Activated T-helper 17 cell treated with anti-CD3 and anti-CD28 coated beads, Interleukin-2, amount 50 U/mL, for 72 hours (primary cell): ENCODE data around the gene NOSTRIN. TPM values are rescaled to one million over a fixed set of nuclear protein-coding genes. Genes with fewer than 3 reads are reported as not detected.
A peak's percentile ranks its signal among the peaks of the same experiment; 100 is the strongest.
"Not testable (repeated sequence)": the region's sequence is repeated elsewhere in the genome, so short reads cannot be mapped to it uniquely, and the experiment has no call there.

Experiments
- ATAC-seq: fragments of 150-1000 bp; cut with Tn5 transposase; replicated peaks from 2 replicates; pipeline ENCODE4 v1.10.0; 2021; ENCODE audit warnings: mild to moderate bottlenecking, moderate library complexity
- H3K27ac Mint-ChIP-seq: one replicate; pipeline ENCODE4 v1.8.0; 2022; ENCODE audit warnings: mixed read lengths
- H3K27me3 Mint-ChIP-seq: one replicate; pipeline ENCODE4 v1.8.0; 2022; ENCODE audit warnings: mixed read lengths
- H3K36me3 Mint-ChIP-seq: one replicate; pipeline ENCODE4 v1.8.0; 2022; ENCODE audit warnings: low read depth, mild to moderate bottlenecking, mixed read lengths
- H3K4me1 Mint-ChIP-seq: one replicate; pipeline ENCODE4 v1.8.0; 2022; ENCODE audit warnings: mixed read lengths
- H3K4me3 Mint-ChIP-seq: one replicate; pipeline ENCODE4 v1.8.0; 2022; ENCODE audit warnings: mild to moderate bottlenecking, mixed read lengths
- H3K9me3 Mint-ChIP-seq: one replicate; pipeline ENCODE4 v1.8.0; 2022; ENCODE audit warnings: mixed read lengths
- total RNA-seq, 2 donors: library from RNA; stranded (reverse); gene quantifications; one replicate each; pipeline ENCODE4 v1.2.3, GENCODE V29; 2022

Gene NOSTRIN
- total RNA-seq, 2 donors from 2014 or later = 0.29 TPM; not detected in 1

DNA sequence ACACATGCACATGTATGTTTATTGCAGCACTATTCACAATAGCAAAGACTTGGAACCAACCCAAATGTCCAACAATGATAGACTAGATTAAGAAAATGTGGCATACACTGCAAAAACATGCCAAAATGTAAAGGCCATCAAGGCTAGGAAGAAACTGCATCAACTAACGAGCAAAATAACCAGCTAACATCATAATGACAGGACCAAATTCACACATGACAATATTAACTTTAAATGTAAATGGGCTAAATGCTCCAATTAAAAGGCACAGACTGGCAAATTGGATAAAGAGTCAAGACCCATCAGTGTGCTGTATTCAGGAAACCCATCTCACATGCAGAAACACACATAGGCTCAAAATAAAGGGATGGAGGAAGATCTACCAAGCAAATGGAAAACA, 64.7 kb downstream of the NOSTRIN start:
- H3K27ac Mint-ChIP-seq, H3K27me3 Mint-ChIP-seq, H3K4me3 Mint-ChIP-seq, H3K4me1 Mint-ChIP-seq, H3K9me3 Mint-ChIP-seq, H3K36me3 Mint-ChIP-seq, ATAC-seq: not testable (repeated sequence)

GRCh38 chr2:168870369-168870768, 67.9 kb downstream of the NOSTRIN start:
- H3K4me1 Mint-ChIP-seq, H3K9me3 Mint-ChIP-seq, H3K36me3 Mint-ChIP-seq, H3K4me3 Mint-ChIP-seq, H3K27ac Mint-ChIP-seq, H3K27me3 Mint-ChIP-seq, ATAC-seq: not testable (repeated sequence)

DNA sequence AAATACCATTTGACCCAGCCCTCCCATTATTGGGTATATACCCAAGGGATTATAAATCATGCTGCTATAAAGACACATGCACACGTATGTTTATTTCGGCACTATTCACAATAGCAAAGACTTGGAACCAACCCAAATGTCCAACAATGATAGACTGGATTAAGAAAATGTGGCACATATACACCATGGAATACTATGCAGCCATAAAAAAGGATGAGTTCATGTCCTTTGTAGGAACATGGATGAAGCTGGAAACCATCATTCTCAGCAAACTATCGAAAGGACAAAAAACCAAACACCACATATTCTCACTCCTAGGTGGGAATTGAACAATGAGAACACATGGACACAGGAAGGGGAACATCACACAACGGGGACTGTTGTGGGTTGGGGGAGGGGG, 68.4 kb downstream of the NOSTRIN start:
- not testable (repeated sequence) for H3K4me1 Mint-ChIP-seq, H3K9me3 Mint-ChIP-seq, ATAC-seq, H3K4me3 Mint-ChIP-seq, H3K36me3 Mint-ChIP-seq, H3K27ac Mint-ChIP-seq, H3K27me3 Mint-ChIP-seq

DNA sequence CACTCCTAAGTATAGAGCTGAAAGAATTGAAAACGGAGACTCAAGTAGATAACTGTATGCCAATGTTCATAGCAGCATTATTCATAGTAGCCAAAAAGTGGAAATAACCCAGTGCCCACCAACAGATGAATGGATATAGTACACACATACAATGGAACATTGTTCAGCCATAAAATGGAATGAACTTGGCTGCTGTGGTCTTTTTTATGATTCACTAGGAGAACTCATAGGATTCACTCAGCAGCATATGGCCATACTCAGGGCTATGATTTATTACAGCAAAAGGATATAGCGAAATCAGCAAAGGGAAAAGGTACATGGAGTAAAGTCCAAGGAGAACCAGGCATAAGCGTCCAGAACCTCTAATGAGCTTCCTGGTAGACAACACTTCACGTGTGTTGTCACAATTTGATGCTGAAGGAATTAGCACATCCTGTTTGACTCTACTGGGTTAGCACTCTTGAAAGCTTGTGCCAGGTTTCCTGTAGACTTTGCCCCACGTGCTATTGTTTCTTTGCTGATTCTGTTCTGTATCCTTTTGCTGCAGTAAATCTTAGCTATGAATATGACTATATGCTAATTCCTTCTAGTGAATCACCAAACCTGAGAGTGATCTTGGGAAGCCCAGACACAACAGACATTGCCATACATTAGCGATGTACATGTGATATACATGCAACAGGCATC, 72.1 kb downstream of the NOSTRIN start:
- peak; percentile 37 for ATAC-seq
- peaks cover 7% of the 10 kb centered on the region for H3K4me1 Mint-ChIP-seq
- peaks cover 5% of the 10 kb centered on the region for H3K36me3 Mint-ChIP-seq
- no peaks in the 10 kb centered on the region for H3K9me3 Mint-ChIP-seq
- no peak overlapping the region for H3K27ac Mint-ChIP-seq
- H3K27me3 Mint-ChIP-seq = no peaks in the 10 kb centered on the region
- no peak overlapping the region for H3K4me3 Mint-ChIP-seq

DNA sequence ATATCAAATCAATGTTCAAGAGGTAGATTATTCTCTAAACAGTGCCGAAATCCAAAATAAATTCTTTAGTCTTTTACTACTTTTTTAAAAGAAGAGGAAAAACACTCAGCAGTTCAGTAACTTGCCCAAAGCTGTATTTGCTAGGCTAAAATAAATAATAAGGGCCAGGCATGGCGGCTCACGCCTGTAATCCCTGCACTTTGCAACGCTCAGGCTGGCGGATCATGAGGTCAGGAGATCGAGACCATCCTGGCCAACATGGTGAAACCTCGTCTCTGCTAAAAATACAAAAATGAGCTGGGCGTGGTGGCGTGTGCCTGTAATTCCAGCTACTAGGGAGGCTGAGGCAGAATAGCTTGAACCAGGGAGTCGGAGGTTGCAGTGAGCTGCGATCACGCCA, 79.7 kb downstream of the NOSTRIN start:
- not testable (repeated sequence) for H3K27me3 Mint-ChIP-seq, H3K4me3 Mint-ChIP-seq, H3K36me3 Mint-ChIP-seq, H3K27ac Mint-ChIP-seq, H3K9me3 Mint-ChIP-seq, ATAC-seq
- H3K4me1 Mint-ChIP-seq = peaks cover 18% of the 10 kb centered on the region

DNA sequence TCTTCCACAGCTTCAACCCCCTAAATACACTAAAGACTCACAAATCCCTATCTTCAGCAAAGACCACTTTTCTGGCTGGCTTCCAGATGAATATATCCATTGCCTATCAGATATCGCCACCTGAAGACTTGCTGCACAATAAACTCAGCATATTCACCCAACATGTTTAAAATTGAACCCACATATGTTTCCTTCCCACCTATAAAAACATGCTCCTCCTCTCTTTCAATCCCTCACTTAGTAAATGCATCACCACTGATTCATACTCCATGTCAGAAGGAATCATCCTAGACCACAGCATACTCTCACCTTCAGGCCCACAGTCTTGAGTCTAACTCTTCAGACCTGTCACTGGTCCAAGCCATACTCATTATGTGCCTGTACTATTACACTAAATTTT, 82.5 kb downstream of the NOSTRIN start:
- ATAC-seq = peak; percentile 93
- H3K36me3 Mint-ChIP-seq = no peaks in the 10 kb centered on the region
- no peaks in the 10 kb centered on the region for H3K9me3 Mint-ChIP-seq
- no peak overlapping the region for H3K27ac Mint-ChIP-seq
- H3K4me1 Mint-ChIP-seq = peaks cover 12% of the 10 kb centered on the region
- H3K27me3 Mint-ChIP-seq = no peaks in the 10 kb centered on the region
- no peak overlapping the region for H3K4me3 Mint-ChIP-seq

GRCh38 chr2:168889635-168890005, 87.2 kb downstream of the NOSTRIN start:
- Mint-ChIP-seq H3K27ac (peak overlapping the region; percentile 64), H3K36me3 (peaks cover 4% of the 10 kb centered on the region)
- ATAC-seq = no peak

GRCh38 chr2:168890006-168890782, 87.8 kb downstream of the NOSTRIN start, which contains the start of gene SPC25:
Gene SPC25 (minus strand): TSS chr2:168890430. CDS start chr2:168889519, 911 bp downstream.
- peak within 1 kb of the TSS; percentile 64 for H3K27ac Mint-ChIP-seq
- ATAC-seq = peak; percentile 99
- peaks cover 8% of the 10 kb centered on the region for H3K27me3 Mint-ChIP-seq
- peak within 1 kb of the TSS; percentile 82 for H3K4me3 Mint-ChIP-seq
- peaks cover 4% of the 10 kb centered on the region for H3K36me3 Mint-ChIP-seq
- no peaks in the 10 kb centered on the region for H3K9me3 Mint-ChIP-seq
- H3K4me1 Mint-ChIP-seq = peaks cover under 1% of the 10 kb centered on the region

More at GRCh38 chr2:168889635-168890005, 87.2 kb downstream of the NOSTRIN start:
- Mint-ChIP-seq H3K4me1 (peaks cover 5% of the 10 kb centered on the region), H3K9me3 (no peaks in the 10 kb centered on the region), H3K27me3 (peaks cover 8% of the 10 kb centered on the region), H3K4me3 (peak overlapping the region; percentile 82)

DNA sequence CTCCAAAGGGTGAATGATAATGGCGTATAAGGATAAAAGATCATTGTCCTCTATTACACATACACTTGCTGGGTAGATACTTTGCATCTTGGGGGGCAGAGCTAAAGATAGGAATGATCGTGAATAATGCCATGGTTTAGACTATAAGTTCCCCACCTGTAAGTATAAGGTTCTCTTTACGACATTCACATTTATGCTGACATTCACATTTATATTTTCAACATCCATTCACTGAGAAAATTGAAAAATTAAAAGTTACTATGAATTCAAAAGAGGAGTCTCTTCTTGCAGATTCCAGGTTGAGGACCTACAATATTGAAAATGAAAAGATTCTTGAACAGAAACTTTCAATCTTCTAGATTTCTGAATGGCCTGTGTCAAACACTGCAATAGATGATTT, 89.9 kb downstream of the NOSTRIN start:
- no peak for ATAC-seq
- H3K9me3 Mint-ChIP-seq = no peaks in the 10 kb centered on the region
- H3K27me3 Mint-ChIP-seq = peaks cover 8% of the 10 kb centered on the region
- H3K27ac Mint-ChIP-seq = no peak overlapping the region
- peaks cover 4% of the 10 kb centered on the region for H3K36me3 Mint-ChIP-seq
- no peak overlapping the region for H3K4me3 Mint-ChIP-seq
- H3K4me1 Mint-ChIP-seq = no peaks in the 10 kb centered on the region

DNA sequence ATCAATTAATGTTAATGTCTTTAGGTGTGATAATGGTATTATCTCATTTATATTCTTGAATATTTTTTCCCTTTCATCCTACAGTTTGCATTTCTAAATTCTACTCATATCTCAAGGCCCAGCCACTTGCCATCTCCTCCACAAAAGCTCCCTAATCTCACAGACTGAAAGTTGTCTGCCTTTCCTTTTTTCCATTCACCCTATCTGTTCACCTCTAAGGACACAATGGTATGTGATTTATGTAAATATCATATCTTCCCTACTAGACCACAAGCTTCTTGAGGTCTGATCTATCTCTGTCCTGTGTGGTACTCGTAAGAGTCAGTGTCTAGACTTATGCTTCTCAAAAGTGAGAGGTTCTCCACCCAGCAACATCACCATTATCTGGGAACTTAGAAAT, 91.7 kb downstream of the NOSTRIN start:
- ATAC-seq = no peak
- Mint-ChIP-seq H3K4me3 (no peak overlapping the region), H3K36me3 (peaks cover 4% of the 10 kb centered on the region), H3K4me1 (no peaks in the 10 kb centered on the region), H3K27ac (no peak overlapping the region), H3K9me3 (no peaks in the 10 kb centered on the region), H3K27me3 (peaks cover 8% of the 10 kb centered on the region)

GRCh38 chr2:168894720-168895119, 92.3 kb downstream of the NOSTRIN start:
- Mint-ChIP-seq H3K4me1 (no peaks in the 10 kb centered on the region), H3K4me3 (no peak overlapping the region), H3K9me3 (no peaks in the 10 kb centered on the region), H3K27me3 (peaks cover 8% of the 10 kb centered on the region), H3K36me3 (peaks cover 4% of the 10 kb centered on the region), H3K27ac (no peak overlapping the region)
- no peak for ATAC-seq

- Mint-ChIP-seq H3K4me3 (no peak overlapping the region), H3K36me3 (no peaks in the 10 kb centered on the region), H3K27me3 (peaks cover 8% of the 10 kb centered on the region), H3K4me1 (no peaks in the 10 kb centered on the region), H3K27ac (no peak overlapping the region), H3K9me3 (no peaks in the 10 kb centered on the region)
- ATAC-seq = no peak
These were observed 93.3 kb downstream of the NOSTRIN start for GRCh38 chr2:168895771-168896170.

- Mint-ChIP-seq H3K9me3 (no peaks in the 10 kb centered on the region), H3K4me3 (no peak overlapping the region), H3K36me3 (no peaks in the 10 kb centered on the region), H3K27me3 (peaks cover 8% of the 10 kb centered on the region), H3K27ac (no peak overlapping the region), H3K4me1 (no peaks in the 10 kb centered on the region)
- ATAC-seq = no peak
These were observed 94.3 kb downstream of the NOSTRIN start for GRCh38 chr2:168896783-168897182.

- H3K9me3 Mint-ChIP-seq = no peaks in the 10 kb centered on the region
- no peaks in the 10 kb centered on the region for H3K4me1 Mint-ChIP-seq
- no peak for ATAC-seq
- no peaks in the 10 kb centered on the region for H3K36me3 Mint-ChIP-seq
- H3K27me3 Mint-ChIP-seq = peaks cover 8% of the 10 kb centered on the region
- H3K27ac Mint-ChIP-seq = no peak overlapping the region
- H3K4me3 Mint-ChIP-seq = no peak overlapping the region
These were observed 95.0 kb downstream of the NOSTRIN start for GRCh38 chr2:168897449-168897848.

DNA sequence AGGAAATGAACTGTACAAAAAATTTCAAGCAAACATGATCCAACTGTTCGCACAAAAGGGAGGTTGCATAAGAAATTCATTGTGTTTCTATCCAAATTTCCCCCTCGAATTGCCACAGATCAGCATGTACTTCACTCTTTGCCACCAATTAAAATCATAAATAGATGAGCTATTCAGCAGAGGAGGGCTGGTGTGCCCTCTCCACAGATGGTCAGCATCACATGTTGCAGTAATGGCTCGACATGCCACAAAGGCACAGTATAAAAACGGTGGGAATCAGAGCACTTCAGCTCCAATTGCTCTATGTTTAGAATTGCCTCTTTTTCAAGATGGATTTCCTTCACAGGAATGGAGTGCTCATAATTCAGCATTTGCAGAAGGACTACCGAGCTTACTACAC, 98.6 kb downstream of the NOSTRIN start, which contains the start of gene G6PC2:
Gene G6PC2 (plus strand): TSS at position 289 of the 400 bp plus-strand sequence. CDS start 41 bp downstream, at position 330.
- Mint-ChIP-seq H3K4me3 (no peak within 1 kb of the TSS), H3K27me3 (peaks cover 3% of the 10 kb centered on the region), H3K36me3 (no peaks in the 10 kb centered on the region), H3K4me1 (no peaks in the 10 kb centered on the region), H3K9me3 (no peaks in the 10 kb centered on the region), H3K27ac (no peak within 1 kb of the TSS)
- no peak for ATAC-seq
